ENCODE results near the gene SCLT1.
"Not testable (repeated sequence)": the region's sequence is repeated elsewhere in the genome, so short reads cannot be mapped to it uniquely, and the experiment has no call there.

Gene SCLT1

GRCh38 chr4:129093191-129093920 is at the start of gene SCLT1:
Gene SCLT1 (minus strand): TSS chr4:129093539. CDS start chr4:129093103, 436 bp downstream.
- peak; percentile 94 for DNase-seq (ENCODE audit: low read depth)

- no peak for DNase-seq (ENCODE audit: low read depth)
These were observed 47.2 kb upstream of the SCLT1 start for GRCh38 chr4:129140521-129140920.

- no peak for DNase-seq (ENCODE audit: low read depth)
These were observed 45.6 kb upstream of the SCLT1 start for GRCh38 chr4:129138810-129139496.

GRCh38 chr4:129136433-129136832 is 43.1 kb upstream of the SCLT1 start:
- DNase-seq (ENCODE audit: low read depth) = no peak

- DNase-seq (ENCODE audit: low read depth) = no peak
These were observed 38.0 kb upstream of the SCLT1 start for GRCh38 chr4:129131343-129131742.

GRCh38 chr4:129129143-129129542 is 35.8 kb upstream of the SCLT1 start:
- DNase-seq (ENCODE audit: low read depth) = no peak

- not testable (repeated sequence) for DNase-seq (ENCODE audit: low read depth)
These were observed 33.3 kb upstream of the SCLT1 start for GRCh38 chr4:129126614-129127013.

GRCh38 chr4:129117705-129118104 is 24.4 kb upstream of the SCLT1 start:
- DNase-seq (ENCODE audit: low read depth) = no peak

- no peak for DNase-seq (ENCODE audit: low read depth)
These were observed 20.6 kb upstream of the SCLT1 start for GRCh38 chr4:129113919-129114318.

- DNase-seq (ENCODE audit: low read depth) = no peak
These were observed 20.1 kb upstream of the SCLT1 start for GRCh38 chr4:129113434-129113833.

- no peak for DNase-seq (ENCODE audit: low read depth)
These were observed 18.6 kb upstream of the SCLT1 start for GRCh38 chr4:129111919-129112318.

- DNase-seq (ENCODE audit: low read depth) = no peak
These were observed 17.6 kb upstream of the SCLT1 start for GRCh38 chr4:129110931-129111330.

- DNase-seq (ENCODE audit: low read depth) = no peak
These were observed 16.9 kb upstream of the SCLT1 start for GRCh38 chr4:129109965-129110824.

- no peak for DNase-seq (ENCODE audit: low read depth)
These were observed 5.2 kb upstream of the SCLT1 start for GRCh38 chr4:129098531-129099001.

GRCh38 chr4:129095811-129096454 is 2.6 kb upstream of the SCLT1 start, which contains the start of gene C4orf33:
Gene C4orf33 (plus strand): TSS chr4:129096152. CDS start chr4:129102611, 6,459 bp downstream.
- DNase-seq (ENCODE audit: low read depth) = peak; percentile 59

GRCh38 chr4:129094347-129094746 is 1.0 kb upstream of the SCLT1 start:
- no peak for DNase-seq (ENCODE audit: low read depth)

- DNase-seq (ENCODE audit: low read depth) = no peak
These were observed 628 bp downstream of the SCLT1 start for GRCh38 chr4:129092631-129093190.

GRCh38 chr4:129087516-129087915 is 5.8 kb downstream of the SCLT1 start:
- no peak for DNase-seq (ENCODE audit: low read depth)

- no peak for DNase-seq (ENCODE audit: low read depth)
These were observed 7.9 kb downstream of the SCLT1 start for GRCh38 chr4:129085472-129085871.

- DNase-seq (ENCODE audit: low read depth) = no peak
These were observed 11.0 kb downstream of the SCLT1 start for GRCh38 chr4:129082302-129082701.

- DNase-seq (ENCODE audit: low read depth) = no peak
These were observed 13.2 kb downstream of the SCLT1 start for GRCh38 chr4:129080129-129080528.

GRCh38 chr4:129077326-129077725 is 16.0 kb downstream of the SCLT1 start:
- no peak for DNase-seq (ENCODE audit: low read depth)

All from T-helper 22 cell (primary cell).